CD4-positive, alpha-beta T cell treated with Interleukin-6 at 100 ng/mL for 8 hours (primary cell): ENCODE data around the gene RBM4B.
A peak's percentile ranks its signal among the peaks of the same experiment; 100 is the strongest.

Experiments
- DNase-seq: peaks from one replicate; pipeline ENCODE4 v3.0.0-alpha.2; 2020; ENCODE audit warnings: mixed read lengths, low spot score

Gene RBM4B

GRCh38 chr11:66706989-66707388, 29.3 kb upstream of the RBM4B start:
- DNase-seq = no peak

GRCh38 chr11:66705587-66706335, 28.1 kb upstream of the RBM4B start:
- no peak for DNase-seq

- DNase-seq = no peak
These were observed 27.1 kb upstream of the RBM4B start for GRCh38 chr11:66704659-66705360.

- no peak for DNase-seq
These were observed 23.9 kb upstream of the RBM4B start for GRCh38 chr11:66701432-66702240.

- no peak for DNase-seq
These were observed 23.1 kb upstream of the RBM4B start for GRCh38 chr11:66700742-66701141.

- no peak for DNase-seq
These were observed 22.6 kb upstream of the RBM4B start for GRCh38 chr11:66700337-66700736.

- no peak for DNase-seq
These were observed 20.8 kb upstream of the RBM4B start for GRCh38 chr11:66698491-66698890.

- DNase-seq = no peak
These were observed 20.3 kb upstream of the RBM4B start for GRCh38 chr11:66697988-66698387.

- DNase-seq = no peak
These were observed 18.5 kb upstream of the RBM4B start for GRCh38 chr11:66696146-66696545.

- DNase-seq = peak; percentile 80
These were observed 17.1 kb upstream of the RBM4B start for GRCh38 chr11:66694732-66695207.

- no peak for DNase-seq
These were observed 16.3 kb upstream of the RBM4B start for GRCh38 chr11:66694056-66694410.

- no peak for DNase-seq
These were observed 15.8 kb upstream of the RBM4B start for GRCh38 chr11:66693356-66694055.

GRCh38 chr11:66692871-66693331, 15.2 kb upstream of the RBM4B start:
- DNase-seq = no peak

GRCh38 chr11:66692446-66692845, 14.8 kb upstream of the RBM4B start:
- no peak for DNase-seq

GRCh38 chr11:66691311-66691980, 13.8 kb upstream of the RBM4B start:
- DNase-seq = no peak

- no peak for DNase-seq
These were observed 12.2 kb upstream of the RBM4B start for GRCh38 chr11:66689661-66690590.

GRCh38 chr11:66688561-66689534, 11.2 kb upstream of the RBM4B start:
- no peak for DNase-seq

GRCh38 chr11:66687831-66688281, 10.2 kb upstream of the RBM4B start:
- no peak for DNase-seq
